H1 (cell line): Measurements from ENCODE around the gene GRM5.
"Not testable (repeated sequence)": the region's sequence is repeated elsewhere in the genome, so short reads cannot be mapped to it uniquely, and the experiment has no call there.

Experiments used
- CEBPB ChIP-seq: IDR thresholded peaks from 2 replicates; pipeline ENCODE4 v1.6.1; 2012; ENCODE audit warnings: low read depth, low read length
- GTF2F1 ChIP-seq: IDR thresholded peaks from 2 replicates; pipeline ENCODE4 v1.6.1; 2012; ENCODE audit warnings: low read depth, low read length, improper control_type of control experiment, borderline replicate concordance
- POLR2AphosphoS5 ChIP-seq: IDR thresholded peaks from 2 replicates; pipeline ENCODE4 v1.6.1; 2011; ENCODE audit warnings: low read depth, low read length

- not testable (repeated sequence) for TF ChIP-seq POLR2AphosphoS5, CEBPB, GTF2F1
These were observed 183.0 kb downstream of the GRM5 start for GRCh38 chr11:88882800-88883199.
